Measurements from ENCODE around the gene DLL1.

DNA sequence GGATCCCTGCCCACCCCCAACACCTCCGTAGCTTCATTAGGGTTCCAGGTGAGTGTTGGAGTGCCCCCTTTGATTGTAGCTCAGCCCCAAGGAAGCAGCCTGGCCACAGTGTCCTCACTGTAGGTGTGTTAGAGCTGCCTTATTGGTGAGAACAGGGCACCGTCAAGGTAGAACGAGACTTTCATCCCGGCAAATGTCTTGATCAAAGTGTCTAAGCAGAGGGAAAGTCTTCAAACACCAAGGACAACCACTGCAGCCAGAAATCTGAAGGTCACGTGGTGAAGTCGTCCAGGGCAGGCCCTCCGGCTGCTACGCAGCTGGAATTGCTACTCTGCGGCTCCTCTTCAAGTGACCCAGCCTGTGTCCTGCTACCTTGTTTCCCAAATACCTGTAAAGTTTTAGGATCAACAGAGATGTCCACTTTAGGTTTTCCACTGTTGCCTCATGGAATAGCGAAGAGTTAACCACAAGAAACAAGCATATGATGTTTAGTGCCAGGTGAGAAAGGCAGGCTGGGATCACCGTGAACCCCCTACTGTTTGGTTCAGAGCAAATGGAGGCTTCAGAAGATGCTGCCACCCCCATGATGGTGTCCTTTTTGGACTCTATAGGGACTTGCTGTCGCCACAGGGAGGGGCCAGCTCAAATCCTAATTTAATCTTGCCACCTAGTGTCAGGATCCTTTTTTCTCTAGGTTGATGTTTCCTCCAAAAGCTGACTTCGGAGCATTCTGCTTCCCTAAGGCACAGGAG lies 1.7 kb upstream of the DLL1 start:
- TF ChIP-seq CTCF (IDR thresholded peaks at IDR 0.05; ENCODE audit: borderline replicate concordance, extremely low read depth, low read length, poor library complexity, severe bottlenecking): peak; percentile 24
- no peak for TF ChIP-seq EZH2 (IDR thresholded peaks at IDR 0.05; ENCODE audit: borderline replicate concordance, low read depth, low read length, severe bottlenecking)

Measured in DND-41 (cell line).